ENCODE data around the gene HTRA3.
A peak's percentile ranks its signal among the peaks of the same experiment; 100 is the strongest.

The HTRA3 gene

GRCh38 chr4:8290701-8290970, 21.1 kb downstream of the HTRA3 start:
- DNase-seq: no peak

DNA sequence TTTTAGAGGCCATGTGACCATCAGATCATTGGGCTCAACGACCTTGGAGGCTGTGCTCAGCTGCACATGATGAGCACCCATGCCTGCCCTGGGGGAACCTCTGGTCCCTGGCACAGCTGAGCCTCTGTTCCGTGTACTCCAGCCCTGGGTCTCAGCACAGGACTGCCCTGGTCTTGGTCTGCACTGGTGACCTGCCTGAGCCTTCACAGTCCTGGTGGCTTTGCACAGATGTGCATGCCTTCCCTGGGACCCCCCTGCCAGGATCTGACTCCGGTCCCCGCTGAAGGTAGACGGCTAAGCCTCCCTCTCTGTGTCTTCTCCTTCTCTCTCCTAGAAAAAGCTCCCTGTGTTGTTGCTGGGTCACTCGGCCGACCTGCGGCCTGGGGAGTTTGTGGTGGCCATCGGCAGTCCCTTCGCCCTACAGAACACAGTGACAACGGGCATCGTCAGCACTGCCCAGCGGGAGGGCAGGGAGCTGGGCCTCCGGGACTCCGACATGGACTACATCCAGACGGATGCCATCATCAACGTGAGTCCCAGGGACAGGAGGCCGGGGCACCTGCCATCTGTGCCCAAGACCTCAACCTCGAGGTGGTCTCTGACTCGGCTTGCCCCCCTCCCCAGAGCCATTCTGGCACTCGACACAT, 21.6 kb downstream of the HTRA3 start:
- no peak for DNase-seq

DNA sequence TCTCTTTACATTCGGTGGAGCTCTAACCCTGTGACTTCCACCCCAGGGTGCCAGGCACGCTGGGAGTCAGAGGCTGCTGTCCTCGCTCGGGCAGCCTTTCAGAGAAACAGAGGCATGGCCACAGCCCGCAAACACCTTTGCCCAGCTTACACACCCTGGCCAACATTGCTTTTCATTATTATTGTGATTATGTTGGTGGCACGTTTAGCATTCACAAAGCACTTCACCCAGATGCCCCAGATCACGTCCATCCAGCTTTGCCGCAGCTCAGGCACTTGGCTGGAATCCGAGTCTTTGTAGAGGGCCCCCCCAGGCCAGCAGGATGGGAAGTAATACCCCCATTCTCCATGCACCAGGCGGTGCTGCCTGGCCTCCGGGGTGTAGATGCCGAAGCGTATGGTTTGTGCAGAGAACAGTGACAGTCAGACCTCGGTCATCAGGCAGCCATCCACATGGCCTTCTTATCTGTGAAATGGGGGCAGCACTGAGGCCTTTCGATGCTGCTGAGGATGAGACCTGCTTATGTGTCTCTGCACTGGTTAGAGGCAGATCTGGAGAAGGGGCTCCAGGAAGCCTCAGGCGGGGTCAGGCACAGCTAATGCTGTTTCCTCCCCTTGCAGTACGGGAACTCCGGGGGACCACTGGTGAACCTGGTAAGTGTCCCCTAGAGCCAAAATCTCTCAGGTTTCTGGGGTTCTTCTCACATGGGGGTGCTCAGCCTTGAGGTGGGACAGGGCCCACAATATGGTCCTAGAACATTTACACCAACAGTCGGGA, 22.3 kb downstream of the HTRA3 start:
- DNase-seq: no peak

DNA sequence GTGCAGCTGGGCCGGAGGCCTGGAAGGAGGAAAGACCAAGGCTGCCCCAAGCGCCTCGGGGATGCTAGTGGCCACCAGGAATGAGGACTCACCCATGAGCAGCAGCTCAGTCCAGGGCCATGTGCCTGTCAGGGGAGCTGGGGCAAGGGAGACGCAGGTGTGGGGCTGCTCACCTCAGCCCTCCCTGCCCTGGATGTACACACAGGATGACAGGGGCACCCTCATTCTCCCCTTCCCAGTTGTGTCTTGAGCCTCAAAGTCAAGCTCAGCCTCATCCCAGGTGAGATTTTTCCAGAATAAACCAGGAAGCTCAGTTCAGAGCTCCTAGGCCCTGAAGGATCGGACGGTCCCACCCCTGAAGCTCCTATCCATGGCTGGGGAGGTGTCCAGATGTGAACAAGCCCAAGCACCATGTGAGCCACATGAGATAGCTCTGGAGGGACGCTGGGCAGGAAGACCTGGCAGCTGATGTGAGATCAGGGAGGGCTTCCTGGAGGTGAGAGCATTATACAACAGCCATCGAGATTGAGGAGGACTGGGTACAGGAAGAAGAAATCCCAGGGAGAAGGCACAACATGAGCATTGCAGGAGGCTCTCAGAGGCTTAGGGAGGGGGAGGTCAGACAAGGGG, 23.0 kb downstream of the HTRA3 start:
- DNase-seq: no peak

DNA sequence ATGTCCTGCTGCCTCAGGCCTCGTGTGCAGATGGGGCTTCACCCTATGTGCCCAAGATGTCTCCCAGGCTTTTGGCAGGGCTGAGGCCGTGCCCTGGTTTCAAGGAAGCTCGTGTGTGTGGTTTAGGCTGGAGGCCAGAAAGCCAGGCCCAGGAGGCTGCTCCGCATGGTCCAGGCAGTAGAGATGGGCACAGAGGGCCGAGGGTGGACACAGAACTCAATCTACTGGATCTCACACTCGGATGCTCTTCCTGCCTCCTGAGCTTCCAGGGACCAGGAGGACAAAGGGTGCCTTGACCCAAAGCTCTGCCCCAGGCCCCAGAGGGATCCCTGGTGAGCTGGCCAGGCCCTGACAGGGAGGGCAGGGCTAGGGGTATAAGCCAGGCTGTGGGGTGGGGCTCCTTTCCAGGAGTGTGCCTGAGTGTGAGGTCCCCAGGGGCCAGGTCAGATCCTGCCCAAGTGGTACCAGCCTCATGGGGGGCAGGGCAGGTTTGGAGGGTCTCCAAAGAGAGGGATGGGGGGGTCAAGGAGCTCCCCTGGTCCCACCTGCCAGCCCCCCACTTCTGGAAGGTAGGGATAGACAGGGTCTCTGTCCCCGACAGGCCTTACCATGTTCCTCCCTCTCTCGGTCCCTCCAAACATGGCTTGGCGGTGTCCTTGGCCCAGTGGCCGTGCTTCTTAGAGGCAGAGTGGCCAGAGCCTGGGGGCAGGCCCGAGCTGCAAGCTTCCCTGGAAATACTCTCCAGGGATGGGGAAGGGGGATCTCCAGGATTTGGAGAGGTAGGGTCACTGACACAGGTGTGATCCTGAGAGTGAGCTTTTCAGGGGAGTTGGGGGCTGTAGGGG, 23.8 kb downstream of the HTRA3 start:
- DNase-seq: no peak

GRCh38 chr4:8294036-8294435, 24.5 kb downstream of the HTRA3 start:
- DNase-seq: no peak

DNA sequence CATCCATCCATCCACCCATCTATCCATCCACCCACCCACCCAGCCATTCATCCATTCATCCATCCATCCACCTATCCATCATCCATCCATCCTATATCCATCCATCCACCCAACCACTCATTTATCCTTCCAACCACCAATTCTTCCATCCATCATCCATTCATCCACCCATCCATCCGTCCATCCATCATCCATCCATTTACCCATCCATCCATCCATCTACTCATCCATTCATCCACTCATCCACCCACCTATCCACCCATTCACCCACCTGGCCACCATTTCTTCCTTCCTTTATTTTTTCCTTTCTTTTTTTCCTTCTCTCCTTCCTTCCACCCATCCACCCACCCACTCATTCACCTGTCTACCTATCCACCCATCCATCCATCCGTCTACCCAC, 25.2 kb downstream of the HTRA3 start:
- no peak for DNase-seq

GRCh38 chr4:8295471-8295870, 25.9 kb downstream of the HTRA3 start:
- no peak for DNase-seq

DNA sequence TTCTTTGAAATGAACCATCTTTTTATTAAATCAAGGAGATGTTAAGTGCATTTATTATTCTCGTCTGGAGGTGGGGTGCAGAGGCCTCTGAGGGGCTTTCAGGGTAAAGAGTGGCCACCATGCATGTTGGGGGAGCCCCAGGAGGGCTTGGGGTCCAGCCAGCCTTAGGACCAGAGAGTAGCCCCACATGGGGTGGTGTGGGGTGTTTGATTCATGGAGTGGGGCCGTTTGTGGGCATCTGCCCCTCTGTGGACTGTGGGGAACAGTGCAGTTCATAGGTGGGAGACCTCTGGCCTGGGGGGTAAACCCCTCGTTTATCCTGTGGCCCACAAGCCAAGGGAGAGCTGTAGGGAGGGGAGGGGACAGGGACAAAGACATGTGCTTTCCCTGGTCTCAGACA, 26.9 kb downstream of the HTRA3 start:
- DNase-seq: no peak

- no peak for DNase-seq
These were observed 27.6 kb downstream of the HTRA3 start for GRCh38 chr4:8297141-8297601.

GRCh38 chr4:8297691-8298485, 28.3 kb downstream of the HTRA3 start:
- DNase-seq: no peak

GRCh38 chr4:8300832-8301231, 31.3 kb downstream of the HTRA3 start:
- no peak for DNase-seq

- no peak for DNase-seq
These were observed 32.5 kb downstream of the HTRA3 start for GRCh38 chr4:8301851-8302730.

GRCh38 chr4:8303081-8303480, 33.5 kb downstream of the HTRA3 start:
- DNase-seq: no peak

- DNase-seq: peak in 2 of 56 donors; percentile 8 to 17
These were observed 34.1 kb downstream of the HTRA3 start for GRCh38 chr4:8303485-8304281.

- DNase-seq: no peak
These were observed 35.5 kb downstream of the HTRA3 start for GRCh38 chr4:8304827-8305695.

DNA sequence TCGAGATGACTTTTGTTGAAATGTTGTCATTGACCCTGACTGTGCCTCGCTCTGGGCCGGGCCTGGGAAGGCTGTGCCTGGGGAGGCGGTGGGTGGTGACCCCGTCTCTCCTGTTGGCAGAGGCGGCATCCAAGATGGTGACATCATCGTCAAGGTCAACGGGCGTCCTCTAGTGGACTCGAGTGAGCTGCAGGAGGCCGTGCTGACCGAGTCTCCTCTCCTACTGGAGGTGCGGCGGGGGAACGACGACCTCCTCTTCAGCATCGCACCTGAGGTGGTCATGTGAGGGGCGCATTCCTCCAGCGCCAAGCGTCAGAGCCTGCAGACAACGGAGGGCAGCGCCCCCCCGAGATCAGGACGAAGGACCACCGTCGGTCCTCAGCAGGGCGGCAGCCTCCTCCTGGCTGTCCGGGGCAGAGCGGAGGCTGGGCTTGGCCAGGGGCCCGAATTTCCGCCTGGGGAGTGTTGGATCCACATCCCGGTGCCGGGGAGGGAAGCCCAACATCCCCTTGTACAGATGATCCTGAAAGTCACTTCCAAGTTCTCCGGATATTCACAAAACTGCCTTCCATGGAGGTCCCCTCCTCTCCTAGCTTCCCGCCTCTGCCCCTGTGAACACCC, 36.4 kb downstream of the HTRA3 start:
- no peak for DNase-seq

Data from nucleus accumbens (tissue), 56 donors.